GM23338 (cell line): Measurements from ENCODE around the gene GET4.

ENCODE experiments used
- CREB1 ChIP-seq: fragments of 250-450 bp; sonication (Bioruptor Pico); IDR thresholded peaks from 2 replicates; pipeline ENCODE4 v1.5.0; 2020; ENCODE audit warnings: low read depth, mild to moderate bottlenecking, moderate library complexity
- CTCF ChIP-seq, 2 experiments: fragments of 200-600 bp in 1 of 2; sonication (generic) in 1 of 2; conservative IDR thresholded peaks; 2 replicates each; pipeline versions ENCODE4 v1.5.1 to v1.6.1; 2016 to 2017; ENCODE audit warnings: antibody characterized with exemption in 2 of 2, low read depth in 2 of 2, mild to moderate bottlenecking in 2 of 2, moderate library complexity in 1 of 2
- EZH2 ChIP-seq: fragments of 200-600 bp; sonication (generic); IDR thresholded peaks from one replicate; pipeline ENCODE4 v1.8.0; 2017; ENCODE audit warnings: antibody characterized with exemption, mild to moderate bottlenecking, low read depth; ENCODE audit not compliant: unreplicated experiment
- EZH2phosphoT487 ChIP-seq: fragments of 200-600 bp; sonication (generic); IDR thresholded peaks from one replicate; pipeline ENCODE4 v1.8.1; 2018; ENCODE audit warnings: antibody characterized with exemption; ENCODE audit not compliant: unreplicated experiment
- POLR2AphosphoS5 ChIP-seq: IDR thresholded peaks from 2 replicates; pipeline ENCODE4 v1.6.1; 2016; ENCODE audit warnings: antibody characterized with exemption, low read depth
- TF ChIP-seq, protein P1 (sequence below): IDR thresholded peaks from one replicate; pipeline ENCODE4 v1.6.1; 2018; ENCODE audit warnings: antibody characterized with exemption; ENCODE audit not compliant: unreplicated experiment

DNA sequence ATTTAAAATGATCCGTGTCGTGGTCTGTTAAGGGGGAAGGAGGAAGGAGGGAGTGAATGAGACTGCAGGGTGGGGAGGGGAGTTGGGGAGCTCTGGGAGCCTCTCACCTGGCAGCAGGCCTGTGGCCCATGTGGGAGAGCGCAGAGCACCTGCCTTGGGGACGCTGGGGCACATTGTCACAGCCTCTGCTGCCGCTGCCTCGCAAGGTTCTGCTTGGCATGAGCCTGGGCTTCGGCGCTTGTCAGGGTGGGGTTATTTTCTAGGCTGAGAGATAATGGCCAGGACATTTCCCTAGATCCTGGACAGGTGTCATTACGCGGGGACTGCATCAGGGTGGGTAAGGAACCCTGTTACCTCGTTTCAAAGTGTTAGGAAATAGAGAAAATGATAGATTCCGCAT is 46.3 kb upstream of the GET4 start:
- no peak for TF ChIP-seq POLR2AphosphoS5
- TF ChIP-seq CTCF (conservative IDR thresholded peaks at IDR 0.05; ENCODE audit: low read depth in 2 of 2), result no peak
- no peak for TF ChIP-seq EZH2
- TF ChIP-seq, protein P1, sequence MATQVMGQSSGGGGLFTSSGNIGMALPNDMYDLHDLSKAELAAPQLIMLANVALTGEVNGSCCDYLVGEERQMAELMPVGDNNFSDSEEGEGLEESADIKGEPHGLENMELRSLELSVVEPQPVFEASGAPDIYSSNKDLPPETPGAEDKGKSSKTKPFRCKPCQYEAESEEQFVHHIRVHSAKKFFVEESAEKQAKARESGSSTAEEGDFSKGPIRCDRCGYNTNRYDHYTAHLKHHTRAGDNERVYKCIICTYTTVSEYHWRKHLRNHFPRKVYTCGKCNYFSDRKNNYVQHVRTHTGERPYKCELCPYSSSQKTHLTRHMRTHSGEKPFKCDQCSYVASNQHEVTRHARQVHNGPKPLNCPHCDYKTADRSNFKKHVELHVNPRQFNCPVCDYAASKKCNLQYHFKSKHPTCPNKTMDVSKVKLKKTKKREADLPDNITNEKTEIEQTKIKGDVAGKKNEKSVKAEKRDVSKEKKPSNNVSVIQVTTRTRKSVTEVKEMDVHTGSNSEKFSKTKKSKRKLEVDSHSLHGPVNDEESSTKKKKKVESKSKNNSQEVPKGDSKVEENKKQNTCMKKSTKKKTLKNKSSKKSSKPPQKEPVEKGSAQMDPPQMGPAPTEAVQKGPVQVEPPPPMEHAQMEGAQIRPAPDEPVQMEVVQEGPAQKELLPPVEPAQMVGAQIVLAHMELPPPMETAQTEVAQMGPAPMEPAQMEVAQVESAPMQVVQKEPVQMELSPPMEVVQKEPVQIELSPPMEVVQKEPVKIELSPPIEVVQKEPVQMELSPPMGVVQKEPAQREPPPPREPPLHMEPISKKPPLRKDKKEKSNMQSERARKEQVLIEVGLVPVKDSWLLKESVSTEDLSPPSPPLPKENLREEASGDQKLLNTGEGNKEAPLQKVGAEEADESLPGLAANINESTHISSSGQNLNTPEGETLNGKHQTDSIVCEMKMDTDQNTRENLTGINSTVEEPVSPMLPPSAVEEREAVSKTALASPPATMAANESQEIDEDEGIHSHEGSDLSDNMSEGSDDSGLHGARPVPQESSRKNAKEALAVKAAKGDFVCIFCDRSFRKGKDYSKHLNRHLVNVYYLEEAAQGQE, result no peak
- TF ChIP-seq EZH2phosphoT487, result no peak
- TF ChIP-seq CREB1 (CRISPR knock-in tag), result no peak
